IMR-90 (cell line): ENCODE data around the gene SNX14. TPM values are rescaled to one million over a fixed set of nuclear protein-coding genes. Genes with fewer than 3 reads are reported as not detected.

Experiments used
- ATAC-seq: fragments of 200-7000 bp; cut with Tn5 transposase; 2 replicates; pipeline ENCODE4 v1.9.1; 2020; ENCODE audit warnings: low read depth, mild to moderate bottlenecking, moderate library complexity
- BruUV-seq: library from RNA; stranded (reverse); fragments of 400-500 nt; replicated peaks from 2 replicates; lab custom pipeline; 2021; lab: Mats Ljungman, UMichigan
- CTCF ChIA-PET: fragments of 300-600 bp; formaldehyde crosslinking; extraction: SDS; loops from one replicate; lab custom pipeline; 2021; ENCODE audit warnings: antibody characterized with exemption; lab: Yijun Ruan, JAX
- POLR2A ChIA-PET: fragments of 300-600 bp; sonication (Branson Sonifier 250); formaldehyde crosslinking; loops from one replicate; lab custom pipeline; 2022; ENCODE audit warnings: antibody characterized with exemption; ENCODE audit not compliant: unreplicated experiment; lab: Charles Lee
- DNase-seq: peaks from one replicate; pipeline ENCODE4 v3.0.0; 2013
- H2AFZ ChIP-seq: replicated peaks from 2 replicates; pipeline ENCODE3; 2013; ENCODE audit warnings: low read length, mild to moderate bottlenecking; ENCODE audit not compliant: poor library complexity
- H2AK5ac ChIP-seq: 2 replicates; pipeline ENCODE4 v1.6.1; 2013; ENCODE audit warnings: low read depth, low read length, inconsistent platforms
- H2AK9ac ChIP-seq: replicated peaks from 2 replicates; pipeline ENCODE3; 2013; ENCODE audit warnings: mild to moderate bottlenecking, low read depth, low read length, moderate library complexity; ENCODE audit not compliant: poor library complexity
- H2BK120ac ChIP-seq: 2 replicates; pipeline ENCODE4 v1.6.1; 2013; ENCODE audit warnings: low read depth, low read length, inconsistent platforms
- H2BK15ac ChIP-seq: 3 replicates; pipeline ENCODE4 v1.6.1; 2013; ENCODE audit warnings: low read depth, low read length, inconsistent platforms
- H2BK20ac ChIP-seq: 2 replicates; pipeline ENCODE4 v1.6.1; 2013; ENCODE audit warnings: low read depth, mild to moderate bottlenecking, inconsistent platforms, low read length, moderate library complexity
- H2BK5ac ChIP-seq: 2 replicates; pipeline ENCODE4 v1.6.1; 2013; ENCODE audit warnings: mild to moderate bottlenecking, low read depth, low read length, inconsistent platforms; ENCODE audit not compliant: poor library complexity, severe bottlenecking
- H3K14ac ChIP-seq: replicated peaks from 2 replicates; pipeline ENCODE4 v1.6.1; 2013; ENCODE audit warnings: low read depth, low read length, inconsistent platforms
- H3K18ac ChIP-seq: 2 replicates; pipeline ENCODE4 v1.6.1; 2013; ENCODE audit warnings: low read depth, low read length, control low read depth
- H3K23ac ChIP-seq: 2 replicates; pipeline ENCODE4 v1.6.1; 2013; ENCODE audit warnings: low read depth, low read length, inconsistent platforms
- H3K27ac ChIP-seq: 2 replicates; pipeline ENCODE4 v1.5.1; 2013; ENCODE audit warnings: mild to moderate bottlenecking, control low read depth, low read length; ENCODE audit not compliant: insufficient read depth
- H3K27me3 ChIP-seq: 2 replicates; pipeline ENCODE4 v1.6.1; 2013; ENCODE audit warnings: low read length; ENCODE audit not compliant: control insufficient read depth, insufficient read depth
- H3K36me3 ChIP-seq: 2 replicates; pipeline ENCODE4 v1.6.1; 2013; ENCODE audit warnings: low read length, mixed read lengths; ENCODE audit not compliant: control insufficient read depth, insufficient read depth
- H3K4ac ChIP-seq: 2 replicates; pipeline ENCODE4 v1.6.1; 2013; ENCODE audit warnings: low read depth, low read length, inconsistent platforms
- H3K4me1 ChIP-seq: 2 replicates; pipeline ENCODE4 v1.6.1; 2013; ENCODE audit warnings: low read length, mixed read lengths; ENCODE audit not compliant: control insufficient read depth, insufficient read depth
- H3K4me2 ChIP-seq: 2 replicates; pipeline ENCODE4 v1.6.1; 2013; ENCODE audit warnings: low read depth, mild to moderate bottlenecking, control low read depth, low read length, moderate library complexity
- H3K4me3 ChIP-seq: 2 replicates; pipeline ENCODE4 v1.5.1; 2013; ENCODE audit warnings: low read depth, mild to moderate bottlenecking, control low read depth, low read length, moderate library complexity; ENCODE audit not compliant: insufficient read depth
- H3K56ac ChIP-seq: 2 replicates; pipeline ENCODE4 v1.6.1; 2013; ENCODE audit warnings: low read length, inconsistent platforms; ENCODE audit not compliant: insufficient read depth; ENCODE audit errors: extremely low read depth
- H3K79me1 ChIP-seq, 2 experiments: 2 replicates each; pipeline ENCODE4 v1.6.1; 2013; ENCODE audit warnings: low read length in 2 of 2, inconsistent platforms in 1 of 2, low read depth in 1 of 2
- H3K9ac ChIP-seq: 2 replicates; pipeline ENCODE4 v1.6.1; 2013; ENCODE audit warnings: low read depth, low read length, control low read depth
- H3K9me1 ChIP-seq: 2 replicates; pipeline ENCODE4 v1.6.1; 2013; ENCODE audit warnings: low read length, inconsistent platforms; ENCODE audit not compliant: insufficient read depth
- H3K9me3 ChIP-seq: 2 replicates; pipeline ENCODE4 v1.6.1; 2013; ENCODE audit warnings: low read length; ENCODE audit not compliant: control insufficient read depth, insufficient read depth
- H4K20me1 ChIP-seq: 2 replicates; pipeline ENCODE4 v1.6.1; 2013; ENCODE audit warnings: low read length, inconsistent platforms; ENCODE audit not compliant: insufficient read depth
- H4K5ac ChIP-seq: 2 replicates; pipeline ENCODE4 v1.6.1; 2013; ENCODE audit warnings: mild to moderate bottlenecking, low read depth, low read length, control low read depth
- H4K8ac ChIP-seq, 2 experiments: 2 replicates each; pipeline ENCODE4 v1.6.1; 2013; ENCODE audit warnings: low read depth in 2 of 2, low read length in 2 of 2, control low read depth in 1 of 2, inconsistent platforms in 1 of 2
- H4K91ac ChIP-seq: 2 replicates; pipeline ENCODE4 v1.6.1; 2013; ENCODE audit warnings: low read depth, low read length, inconsistent platforms; ENCODE audit not compliant: insufficient read depth
- MAZ ChIP-seq: IDR thresholded peaks from 2 replicates; pipeline ENCODE4 v1.6.1; 2012; ENCODE audit warnings: low read depth, mild to moderate bottlenecking, low read length, improper control_type of control experiment, moderate library complexity, borderline replicate concordance
- WGBS, 2 experiments: methylation state at CpG; one replicate each; pipeline versions ENCODE4 v1.1.5 to v1.1.7; 2013; ENCODE audit warnings: missing lambda C conversion rate in 2 of 2; ENCODE audit not compliant: insufficient read length in 1 of 2; ENCODE audit errors: extremely low coverage in 2 of 2; 5-methylcytosine and 5-hydroxymethylcytosine counted together
- dilution Hi-C: fragments of 300-500 bp; cut with HindIII; formaldehyde crosslinking; loops from one replicate; pipeline ENCODE4 v1.14.3; 2018; ENCODE audit warnings: low sequenced_read_pairs; ENCODE audit not compliant: unreplicated experiment
- in situ Hi-C: fragments of 300-500 bp; cut with MboI; formaldehyde crosslinking; loops from 3 replicates; pipeline ENCODE4 v1.14.3; 2019; ENCODE audit warnings: low sequenced_read_pairs, inconsistent platforms, mixed read lengths
- intact Hi-C: fragments of 100-400 bp; cut with micrococcal nuclease; formaldehyde crosslinking; loops from 2 replicates; pipeline ENCODE4 v1.10.0; 2022
- polyA plus RNA-seq, 3 experiments: library from polyadenylated mRNA; depleted of rRNA; stranded (reverse); fragments of >200 nt; gene quantifications; 2 replicates each; pipeline ENCODE4 v1.2.3, GENCODE V29; 2012; ENCODE audit warnings: low replicate concordance in 1 of 3
- total RNA-seq: library from RNA; depleted of rRNA; stranded (reverse); fragments of >200 nt; gene quantifications from 2 replicates; pipeline ENCODE4 v1.2.3, GENCODE V29; 2012

Gene SNX14
- total and polyA plus RNA-seq, 2 of the 4 experiments (the other 2 are of a cell fraction): 39.9 to 61.8 TPM

DNA sequence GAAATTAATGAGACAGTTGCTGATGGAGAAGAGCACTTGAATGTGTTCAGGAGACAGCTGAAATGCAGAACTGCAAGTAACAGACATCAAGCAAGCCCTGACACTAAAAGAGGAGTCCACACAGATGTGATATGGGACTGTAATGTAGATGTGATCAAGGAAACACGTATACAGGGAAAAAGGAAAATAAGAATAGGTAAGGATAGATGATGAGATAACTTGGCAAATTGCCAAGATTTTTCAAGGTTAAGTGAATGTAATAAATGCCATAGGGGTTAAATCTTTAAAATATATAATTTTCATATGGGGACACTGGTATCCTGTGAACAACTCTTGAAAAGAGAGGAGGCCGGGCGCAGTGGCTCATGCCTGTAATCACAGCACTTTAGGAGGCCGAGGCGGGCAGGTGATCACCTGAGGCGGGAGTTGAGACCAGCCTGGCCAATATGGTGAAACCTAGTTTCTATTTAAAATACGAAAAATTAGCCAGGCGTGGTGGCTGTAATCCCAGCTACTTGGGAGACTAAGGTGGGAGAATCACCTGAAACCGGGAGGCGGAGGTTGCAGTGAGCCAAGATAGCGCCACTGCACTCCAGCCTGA is 7.2 kb upstream of the SNX14 start:
- H3K4me1 ChIP-seq: no peaks in the 10 kb centered on the region
- H3K27ac ChIP-seq: no peak overlapping the region
- in situ Hi-C loops (no loop called here), dilution Hi-C loops (no loop called here), intact Hi-C loops (no loop called here)
- H3K4me3 ChIP-seq: no peak overlapping the region
- H3K9me1 ChIP-seq: no peaks in the 10 kb centered on the region
- no peak for TF ChIP-seq MAZ
- no peak for ATAC-seq
- no peak overlapping the region for H4K5ac ChIP-seq
- BruUV-seq: no TSS peak
- H3K79me1 ChIP-seq: peaks cover 8 to 19% of the 10 kb centered on the region in 2 experiments; a peak in 2 of 4 replicates
- no peak overlapping the region for H3K4me2 ChIP-seq
- ChIA-PET POLR2A (interaction anchor here (0.6 kb wide), 1 partner anchor 306 kb away, joined by 3 read pairs; no protein-coding TSS in a partner anchor), CTCF (no interaction called here)
- no peaks in the 10 kb centered on the region for H3K36me3 ChIP-seq
- 100% methylated on average over 2 of the region's 11 CpGs; no CpG with 5 or more reads in 1 of the 2 experiments for WGBS, 2 experiments
- no peak overlapping the region for H3K4ac ChIP-seq
- DNase-seq: no peak
- no peak overlapping the region for H4K8ac ChIP-seq
- H2AK9ac ChIP-seq: no peak overlapping the region
- H2BK120ac ChIP-seq: no peak overlapping the region
- H3K27me3 ChIP-seq: no peaks in the 10 kb centered on the region
- no peaks in the 10 kb centered on the region; the same call in 1 of the 2 replicates for H4K20me1 ChIP-seq
- H2BK20ac ChIP-seq: no peak overlapping the region
- no peak overlapping the region for H2AK5ac ChIP-seq
- H3K14ac ChIP-seq: no peak overlapping the region
- H2BK15ac ChIP-seq: no peak overlapping the region
- no peaks in the 10 kb centered on the region for H3K9me3 ChIP-seq
- no peak overlapping the region for H3K9ac ChIP-seq
- no peak overlapping the region for H3K23ac ChIP-seq
- H3K18ac ChIP-seq: no peak overlapping the region
- no peak overlapping the region for H2BK5ac ChIP-seq
- no peak overlapping the region for H2AFZ ChIP-seq
- no peak overlapping the region for H4K91ac ChIP-seq
- no peak overlapping the region for H3K56ac ChIP-seq
